Parathyroid adenoma (tissue), 2 donors: ENCODE results near the gene DHCR7.

Experiments
- H2AFZ ChIP-seq: fragments of 300-600 bp; sonication (generic); one replicate; pipeline ENCODE4 v1.7.0; 2017; ENCODE audit warnings: antibody characterized with exemption, mild to moderate bottlenecking
- H3K27ac ChIP-seq: fragments of 300-600 bp; sonication (generic); one replicate; pipeline ENCODE4 v1.7.0; 2017
- H3K27me3 ChIP-seq: fragments of 300-600 bp; sonication (generic); one replicate; pipeline ENCODE4 v1.7.0; 2017; ENCODE audit warnings: low read length; ENCODE audit not compliant: control insufficient read depth, insufficient read depth
- H3K36me3 ChIP-seq: fragments of 300-600 bp; sonication (generic); one replicate; pipeline ENCODE4 v1.7.0; 2017; ENCODE audit warnings: low read length; ENCODE audit not compliant: control insufficient read depth, insufficient read depth
- H3K4me1 ChIP-seq: fragments of 300-600 bp; sonication (generic); one replicate; pipeline ENCODE4 v1.7.0; 2017; ENCODE audit warnings: control low read depth
- H3K4me2 ChIP-seq: fragments of 300-600 bp; sonication (generic); one replicate; pipeline ENCODE4 v1.7.0; 2017; ENCODE audit warnings: low read length
- H3K4me3 ChIP-seq: fragments of 300-600 bp; sonication (generic); one replicate; pipeline ENCODE4 v1.7.0; 2017; ENCODE audit warnings: low read depth, low read length
- H3K79me2 ChIP-seq: fragments of 300-600 bp; sonication (generic); one replicate; pipeline ENCODE4 v1.7.0; 2017; ENCODE audit warnings: control low read depth
- H3K9ac ChIP-seq: fragments of 300-600 bp; sonication (generic); one replicate; pipeline ENCODE4 v1.7.0; 2017; ENCODE audit warnings: mild to moderate bottlenecking
- H3K9me3 ChIP-seq: fragments of 300-600 bp; sonication (generic); one replicate; pipeline ENCODE4 v1.7.0; 2017; ENCODE audit warnings: low read length; ENCODE audit not compliant: control insufficient read depth
- CTCF ChIP-seq: fragments of 300-600 bp; sonication (generic); IDR thresholded peaks from one replicate; pipeline ENCODE4 v1.7.0; 2017; ENCODE audit warnings: antibody characterized with exemption, mild to moderate bottlenecking
- donor health status: primary hyperparathyroidism.

Gene DHCR7

GRCh38 chr11:71470946-71471345 lies 22.8 kb upstream of the DHCR7 start:
- no peak overlapping the region for H3K4me2 ChIP-seq
- H3K36me3 ChIP-seq = no peaks in the 10 kb centered on the region
- H3K4me3 ChIP-seq = no peak overlapping the region
- no peaks in the 10 kb centered on the region for H3K27me3 ChIP-seq
- H3K9ac ChIP-seq = no peak overlapping the region
- TF ChIP-seq CTCF = no peak
- no peaks in the 10 kb centered on the region for H3K9me3 ChIP-seq
- H3K79me2 ChIP-seq = no peaks in the 10 kb centered on the region
- no peaks in the 10 kb centered on the region for H3K4me1 ChIP-seq
- no peak overlapping the region for H3K27ac ChIP-seq
- H2AFZ ChIP-seq = no peak overlapping the region

GRCh38 chr11:71467164-71467563 lies 19.0 kb upstream of the DHCR7 start:
- H3K4me2 ChIP-seq = no peak overlapping the region
- H3K4me3 ChIP-seq = no peak overlapping the region
- no peaks in the 10 kb centered on the region for H3K79me2 ChIP-seq
- no peaks in the 10 kb centered on the region for H3K27me3 ChIP-seq
- H3K36me3 ChIP-seq = no peaks in the 10 kb centered on the region
- H3K27ac ChIP-seq = no peak overlapping the region
- H2AFZ ChIP-seq = no peak overlapping the region
- TF ChIP-seq CTCF = no peak
- H3K9ac ChIP-seq = no peak overlapping the region
- no peaks in the 10 kb centered on the region for H3K4me1 ChIP-seq
- H3K9me3 ChIP-seq = no peaks in the 10 kb centered on the region

GRCh38 chr11:71466358-71466757 lies 18.2 kb upstream of the DHCR7 start:
- Histone ChIP-seq H3K9me3 (no peaks in the 10 kb centered on the region), H2AFZ (no peak overlapping the region), H3K79me2 (no peaks in the 10 kb centered on the region), H3K4me2 (no peak overlapping the region), H3K27ac (no peak overlapping the region), H3K27me3 (no peaks in the 10 kb centered on the region), H3K4me3 (no peak overlapping the region), H3K4me1 (no peaks in the 10 kb centered on the region), H3K9ac (no peak overlapping the region), H3K36me3 (no peaks in the 10 kb centered on the region)
- no peak for TF ChIP-seq CTCF

GRCh38 chr11:71465054-71465453 lies 16.9 kb upstream of the DHCR7 start:
- Histone ChIP-seq H3K27ac (no peak overlapping the region), H3K4me1 (no peaks in the 10 kb centered on the region), H2AFZ (no peak overlapping the region), H3K9me3 (no peaks in the 10 kb centered on the region), H3K27me3 (no peaks in the 10 kb centered on the region), H3K79me2 (no peaks in the 10 kb centered on the region), H3K36me3 (no peaks in the 10 kb centered on the region), H3K4me3 (no peak overlapping the region), H3K4me2 (no peak overlapping the region), H3K9ac (no peak overlapping the region)
- TF ChIP-seq CTCF = no peak

- no peak overlapping the region for H3K4me2 ChIP-seq
- no peak for TF ChIP-seq CTCF
Observed at GRCh38 chr11:71463331-71464211, 15.4 kb upstream of the DHCR7 start.

More at GRCh38 chr11:71463331-71464211, 15.4 kb upstream of the DHCR7 start:
- Histone ChIP-seq H3K27me3 (no peaks in the 10 kb centered on the region), H3K27ac (no peak overlapping the region), H3K4me3 (no peak overlapping the region), H3K79me2 (no peaks in the 10 kb centered on the region), H3K9ac (no peak overlapping the region), H2AFZ (no peak overlapping the region), H3K4me1 (no peaks in the 10 kb centered on the region), H3K9me3 (no peaks in the 10 kb centered on the region), H3K36me3 (no peaks in the 10 kb centered on the region)
